Endodermal cell (in vitro differentiated cells): ENCODE results near the gene EML1. TPM values are rescaled to one million over a fixed set of nuclear protein-coding genes. Genes with fewer than 3 reads are reported as not detected.

Experiments used
- DNase-seq: peaks from one replicate; pipeline ENCODE4 v3.0.0-alpha.2; 2017
- H3K27ac ChIP-seq: 2 replicates; pipeline ENCODE4 v1.5.1; 2013; ENCODE audit warnings: mild to moderate bottlenecking, low read depth, low read length, moderate library complexity
- H3K27me3 ChIP-seq: 2 replicates; pipeline ENCODE4 v1.6.1; 2013; ENCODE audit warnings: mild to moderate bottlenecking, low read length, moderate library complexity; ENCODE audit not compliant: insufficient read depth, control insufficient read depth, poor library complexity, severe bottlenecking
- H3K36me3 ChIP-seq: 2 replicates; pipeline ENCODE4 v1.7.0; 2013; ENCODE audit warnings: mild to moderate bottlenecking, low read length, moderate library complexity; ENCODE audit not compliant: control insufficient read depth, insufficient read depth
- H3K4me1 ChIP-seq: one replicate; pipeline ENCODE4 v1.7.0; 2013; ENCODE audit warnings: low read length; ENCODE audit not compliant: control insufficient read depth, insufficient read depth
- H3K4me3 ChIP-seq: 2 replicates; pipeline ENCODE4 v1.5.1; 2013; ENCODE audit warnings: mild to moderate bottlenecking, low read length, moderate library complexity
- H3K9ac ChIP-seq: 2 replicates; pipeline ENCODE4 v1.6.1; 2013; ENCODE audit warnings: mild to moderate bottlenecking, low read length, moderate library complexity; ENCODE audit not compliant: poor library complexity, severe bottlenecking; ENCODE audit errors: extremely low read depth
- H3K9me3 ChIP-seq: 2 replicates; pipeline ENCODE4 v1.6.1; 2013; ENCODE audit warnings: mild to moderate bottlenecking, low read length, moderate library complexity; ENCODE audit not compliant: control insufficient read depth
- H3K27ac Mint-ChIP-seq: 2 replicates; pipeline ENCODE4 v1.8.0; 2020; ENCODE audit warnings: mixed read lengths
- H3K27me3 Mint-ChIP-seq: 2 replicates; pipeline ENCODE4 v1.8.0; 2021; ENCODE audit warnings: mild to moderate bottlenecking, mixed read lengths; ENCODE audit not compliant: insufficient read depth
- H3K36me3 Mint-ChIP-seq: 2 replicates; pipeline ENCODE4 v1.8.0; 2020; ENCODE audit warnings: low read depth, mixed read lengths
- H3K4me1 Mint-ChIP-seq: 2 replicates; pipeline ENCODE4 v1.8.0; 2020; ENCODE audit warnings: mixed read lengths
- H3K4me3 Mint-ChIP-seq: 2 replicates; pipeline ENCODE4 v1.8.0; 2020; ENCODE audit warnings: mild to moderate bottlenecking, moderate library complexity, mixed read lengths
- H3K9me3 Mint-ChIP-seq: 2 replicates; pipeline ENCODE4 v1.8.0; 2020; ENCODE audit warnings: mild to moderate bottlenecking, mixed read lengths
- CTCF ChIP-seq: fragments of 200-600 bp; sonication (generic); conservative IDR thresholded peaks from 2 replicates; pipeline ENCODE4 v1.5.0; 2021; ENCODE audit warnings: antibody characterized with exemption, mild to moderate bottlenecking
- WGBS, 2 experiments: methylation state at CpG; one replicate each; pipeline versions ENCODE4 v1.1.5 to v1.1.7; 2013; ENCODE audit warnings: missing lambda C conversion rate in 2 of 2, mixed read lengths in 1 of 2; ENCODE audit not compliant: insufficient coverage in 1 of 2, insufficient read length in 1 of 2; 5-methylcytosine and 5-hydroxymethylcytosine counted together
- total RNA-seq, 2 donors: library from RNA; stranded (reverse); fragmentation: NEBNext Ultra II Directional in 1 of 2; extraction: Animal tissue kit (Norgen Biotek cat#: 25700) in 1 of 2; gene quantifications; 2 replicates in 1 of 2; 3 replicates in 1 of 2; pipeline ENCODE4 v1.2.1, GENCODE V29; 2021

The EML1 gene
- total RNA-seq, 2 donors from 2014 or later: 25.0 to 31.4 TPM

DNA sequence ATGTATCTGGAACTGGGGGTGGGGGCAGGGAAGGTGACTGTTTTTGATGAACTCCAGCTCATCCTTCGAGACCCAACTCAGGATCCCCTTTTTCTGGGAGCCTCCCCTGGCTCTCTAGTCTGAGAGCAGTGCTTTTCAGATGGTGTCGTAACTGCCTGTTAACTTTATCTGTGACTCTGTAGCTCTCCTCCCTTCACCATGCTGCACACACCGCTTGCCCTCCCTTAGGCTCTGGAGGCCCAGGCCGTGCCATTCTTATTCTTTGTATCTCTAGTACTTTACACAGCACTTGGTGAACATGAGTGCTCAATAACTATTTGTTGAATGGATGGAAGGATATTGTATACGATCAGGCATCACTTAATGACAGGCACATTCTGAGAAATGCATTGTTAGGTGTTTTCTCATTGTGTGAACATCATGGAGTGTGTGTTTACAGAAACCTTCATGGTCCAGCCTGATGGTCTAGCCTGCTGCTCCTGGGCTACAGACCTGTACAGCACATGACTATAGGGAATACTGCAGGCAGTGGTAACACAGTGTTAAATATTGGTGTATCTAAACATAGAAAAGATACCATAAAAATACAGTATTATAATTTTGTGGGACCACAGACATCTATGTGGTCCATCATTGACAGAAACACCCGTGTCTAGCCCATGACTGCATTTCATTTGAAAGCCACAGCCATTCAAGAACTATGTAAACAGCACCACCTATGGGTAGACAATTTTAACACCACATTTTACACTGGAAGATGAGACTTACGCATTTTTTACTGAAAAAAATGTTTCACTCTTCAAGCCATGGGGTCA is 91.8 kb downstream of the EML1 start:
- Mint-ChIP-seq H3K9me3 (no peaks in the 10 kb centered on the region), H3K4me3 (no peak overlapping the region), H3K36me3 (peaks cover 3% of the 10 kb centered on the region), H3K27ac (no peak overlapping the region), H3K27me3 (peaks cover 69% of the 10 kb centered on the region), H3K4me1 (peaks cover 27% of the 10 kb centered on the region)
- DNase-seq: no peak
- peaks cover 43% of the 10 kb centered on the region for H3K27me3 ChIP-seq
- H3K4me1 ChIP-seq: peaks cover 19% of the 10 kb centered on the region
- no peaks in the 10 kb centered on the region for H3K9me3 ChIP-seq
- no peak overlapping the region for H3K27ac ChIP-seq
- WGBS, 2 experiments: 70 to 97% methylated on average over 3 to 7 of the region's 7 CpGs
- no peak overlapping the region for H3K4me3 ChIP-seq
- peak; percentile 93 for TF ChIP-seq CTCF
- no peaks in the 10 kb centered on the region for H3K36me3 ChIP-seq
- no peak overlapping the region for H3K9ac ChIP-seq

GRCh38 chr14:99885649-99885958 is 92.4 kb downstream of the EML1 start:
- peaks cover 38% of the 10 kb centered on the region for H3K27me3 ChIP-seq
- no peak overlapping the region for H3K9ac ChIP-seq
- Mint-ChIP-seq H3K9me3 (no peaks in the 10 kb centered on the region), H3K36me3 (peaks cover 3% of the 10 kb centered on the region), H3K27ac (no peak overlapping the region), H3K4me1 (peaks cover 21% of the 10 kb centered on the region), H3K27me3 (peaks cover 63% of the 10 kb centered on the region), H3K4me3 (no peak overlapping the region)
- no peaks in the 10 kb centered on the region for H3K36me3 ChIP-seq
- H3K27ac ChIP-seq: no peak overlapping the region
- 72 to 74% methylated on average over 2 to 3 of the region's 3 CpGs for WGBS, 2 experiments
- H3K4me3 ChIP-seq: no peak overlapping the region
- TF ChIP-seq CTCF: peak; percentile 1
- H3K9me3 ChIP-seq: no peaks in the 10 kb centered on the region
- peaks cover 19% of the 10 kb centered on the region for H3K4me1 ChIP-seq
- DNase-seq: no peak

- no peak overlapping the region for H3K9ac ChIP-seq
- TF ChIP-seq CTCF: no peak
- 96 to 98% methylated on average over 9 of the region's 9 CpGs for WGBS, 2 experiments
- H3K27ac Mint-ChIP-seq: no peak overlapping the region
- H3K4me3 ChIP-seq: no peak overlapping the region
- no peaks in the 10 kb centered on the region for H3K9me3 Mint-ChIP-seq
- DNase-seq: no peak
- H3K27me3 Mint-ChIP-seq: peaks cover 45% of the 10 kb centered on the region
- H3K27me3 ChIP-seq: peaks cover 20% of the 10 kb centered on the region
- H3K4me1 ChIP-seq: peaks cover 19% of the 10 kb centered on the region
- H3K27ac ChIP-seq: no peak overlapping the region
- no peak overlapping the region for H3K4me3 Mint-ChIP-seq
- H3K4me1 Mint-ChIP-seq: peaks cover 15% of the 10 kb centered on the region
- H3K36me3 ChIP-seq: no peaks in the 10 kb centered on the region
- peaks cover 3% of the 10 kb centered on the region for H3K36me3 Mint-ChIP-seq
- no peaks in the 10 kb centered on the region for H3K9me3 ChIP-seq
Measured at GRCh38 chr14:99887407-99887806, 94.2 kb downstream of the EML1 start.
